Breast epithelium (tissue), 4 donors: ENCODE data around the gene TOMM34. TPM values are rescaled to one million over a fixed set of nuclear protein-coding genes. Genes with fewer than 3 reads are reported as not detected.

Experiments
- DNase-seq, 2 donors: peaks; one replicate each; pipeline ENCODE4 v3.0.0-alpha.2; 2019; ENCODE audit warnings: low spot score in 2 of 2
- H3K27ac ChIP-seq, 2 donors: fragments of 200-600 bp; sonication (generic) in 1 of 2; one replicate each; pipeline ENCODE4 v1.5.1; 2016 to 2019; ENCODE audit warnings: mild to moderate bottlenecking in 1 of 2
- H3K27me3 ChIP-seq, 2 donors: fragments of 200-600 bp; sonication (generic) in 1 of 2; one replicate each; pipeline versions ENCODE4 v1.5.1 to v1.6.0; 2017 to 2019; ENCODE audit warnings: control low read depth in 1 of 2, mild to moderate bottlenecking in 1 of 2
- H3K36me3 ChIP-seq: fragments of 200-600 bp; one replicate; pipeline ENCODE4 v1.5.1; 2019
- H3K4me1 ChIP-seq, 2 donors: fragments of 200-600 bp; sonication (generic); one replicate each; pipeline ENCODE4 v1.5.1; 2016 to 2019; ENCODE audit warnings: control low read depth in 1 of 2
- H3K4me3 ChIP-seq, 3 donors: fragments of 200-600 bp; sonication (generic); 1 replicate in 2 of 3; 2 replicates in 1 of 3; pipeline ENCODE4 v1.5.1; 2016 to 2019; ENCODE audit warnings: mild to moderate bottlenecking in 3 of 3, moderate library complexity in 2 of 3
- H3K9me3 ChIP-seq, 2 donors: fragments of 200-600 bp; sonication (generic) in 1 of 2; one replicate each; pipeline ENCODE4 v1.5.1; 2016 to 2019; ENCODE audit warnings: control low read depth in 1 of 2
- POLR2A ChIP-seq: fragments of 450-650 bp; IDR thresholded peaks from one replicate; pipeline ENCODE4 v1.6.1; 2016; ENCODE audit warnings: antibody characterized with exemption, mild to moderate bottlenecking, moderate library complexity
- POLR2AphosphoS5 ChIP-seq, 3 donors: sonication (generic); formaldehyde crosslinking; IDR thresholded peaks; one replicate each; pipeline ENCODE4 v1.6.1; 2017; ENCODE audit warnings: antibody characterized with exemption in 3 of 3
- intact Hi-C: fragments of 100-400 bp; cut with DNase I; formaldehyde crosslinking; loops from one replicate; pipeline ENCODE4 v1.15.1; 2023; ENCODE audit warnings: low total_unique reads
- total RNA-seq, 3 donors: library from RNA; depleted of rRNA; stranded (reverse); fragments of >200 nt; gene quantifications; one replicate each; pipeline ENCODE4 v1.1.0, GENCODE V29; 2016
- TF ChIP-seq, protein P1 (sequence below), 3 donors: fragments of 450-650 bp; IDR thresholded peaks; one replicate each; pipeline ENCODE4 v1.5.1; 2016 to 2017; ENCODE audit warnings: antibody characterized with exemption in 3 of 3, mild to moderate bottlenecking in 3 of 3, moderate library complexity in 3 of 3

TOMM34 gene
- total RNA-seq, 3 donors from 2014 or later: 14.6 to 21.0 (median 20.3) TPM

DNA sequence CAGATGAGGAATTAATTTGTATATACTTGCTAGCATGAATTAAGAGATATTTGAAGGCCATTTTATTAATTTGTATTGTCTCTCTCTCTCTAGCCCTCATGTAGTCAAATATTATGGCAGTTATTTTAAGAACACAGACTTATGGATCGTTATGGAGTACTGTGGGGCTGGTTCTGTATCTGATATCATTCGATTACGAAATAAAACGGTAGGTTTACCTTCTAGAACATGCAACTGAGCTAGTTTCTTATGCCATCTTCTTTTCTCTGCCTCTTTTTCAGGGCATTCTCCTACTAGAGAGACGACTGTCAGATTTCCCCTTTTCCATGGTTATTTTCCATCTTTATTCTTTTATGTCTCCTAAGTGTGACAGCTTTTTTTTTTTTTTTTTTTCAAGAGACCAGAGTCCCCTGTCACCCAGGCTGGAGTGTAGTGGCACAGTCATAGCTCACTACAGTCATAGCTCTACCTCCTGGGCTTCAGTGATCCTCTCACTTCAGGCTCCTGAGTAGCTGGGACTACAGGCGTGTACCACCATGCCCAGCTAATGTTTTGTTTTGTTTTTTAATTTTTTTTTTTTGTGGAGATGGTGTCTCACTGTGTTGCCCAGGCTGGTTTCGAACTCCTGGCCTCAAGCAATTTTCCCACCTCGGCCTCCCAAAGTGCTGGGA is 21.7 kb upstream of the TOMM34 start:
- Histone ChIP-seq H3K36me3 (no peaks in the 10 kb centered on the region), H3K27me3 (no peaks in the 10 kb centered on the region), H3K9me3 (no peaks in the 10 kb centered on the region), H3K4me1 (peaks cover 0 to 3% of the 10 kb centered on the region in 2 donors), H3K4me3 (no peak overlapping the region), H3K27ac (no peak overlapping the region)
- no peak for TF ChIP-seq POLR2AphosphoS5 (IDR thresholded peaks at IDR 0.05)
- TF ChIP-seq, protein P1, sequence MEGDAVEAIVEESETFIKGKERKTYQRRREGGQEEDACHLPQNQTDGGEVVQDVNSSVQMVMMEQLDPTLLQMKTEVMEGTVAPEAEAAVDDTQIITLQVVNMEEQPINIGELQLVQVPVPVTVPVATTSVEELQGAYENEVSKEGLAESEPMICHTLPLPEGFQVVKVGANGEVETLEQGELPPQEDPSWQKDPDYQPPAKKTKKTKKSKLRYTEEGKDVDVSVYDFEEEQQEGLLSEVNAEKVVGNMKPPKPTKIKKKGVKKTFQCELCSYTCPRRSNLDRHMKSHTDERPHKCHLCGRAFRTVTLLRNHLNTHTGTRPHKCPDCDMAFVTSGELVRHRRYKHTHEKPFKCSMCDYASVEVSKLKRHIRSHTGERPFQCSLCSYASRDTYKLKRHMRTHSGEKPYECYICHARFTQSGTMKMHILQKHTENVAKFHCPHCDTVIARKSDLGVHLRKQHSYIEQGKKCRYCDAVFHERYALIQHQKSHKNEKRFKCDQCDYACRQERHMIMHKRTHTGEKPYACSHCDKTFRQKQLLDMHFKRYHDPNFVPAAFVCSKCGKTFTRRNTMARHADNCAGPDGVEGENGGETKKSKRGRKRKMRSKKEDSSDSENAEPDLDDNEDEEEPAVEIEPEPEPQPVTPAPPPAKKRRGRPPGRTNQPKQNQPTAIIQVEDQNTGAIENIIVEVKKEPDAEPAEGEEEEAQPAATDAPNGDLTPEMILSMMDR (IDR thresholded peaks at IDR 0.05): no peak
- no peak for TF ChIP-seq POLR2A
- DNase-seq: no peak
- intact Hi-C loops: no loop called here

DNA sequence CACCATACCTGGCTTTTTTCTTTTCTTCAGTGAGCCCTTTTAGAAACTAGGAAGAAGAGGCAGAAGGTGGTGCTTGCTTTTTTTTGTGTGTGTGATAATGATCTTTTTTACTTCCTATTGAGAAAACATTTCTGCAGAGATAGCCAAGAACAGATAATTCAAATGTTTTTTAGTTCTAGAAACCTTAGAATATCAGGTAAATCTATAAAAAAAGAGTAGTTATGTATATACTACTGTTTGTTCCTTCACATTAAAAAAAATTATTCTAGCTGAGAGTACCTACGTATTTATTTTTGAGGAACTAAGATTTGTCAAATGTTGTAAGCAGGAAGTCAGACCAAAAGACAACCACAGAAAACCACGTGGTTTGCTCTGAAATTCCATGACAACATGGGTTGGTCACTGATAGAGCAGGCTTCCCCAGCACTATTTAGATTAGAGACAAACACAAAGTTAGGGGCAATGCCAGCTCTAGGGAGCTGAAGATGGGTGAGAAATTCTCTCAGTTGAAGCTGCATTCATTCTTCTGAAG is 19.0 kb upstream of the TOMM34 start:
- Histone ChIP-seq H3K27me3 (no peaks in the 10 kb centered on the region), H3K27ac (peak overlapping the region; percentile 48 to 67), H3K4me1 (peaks cover 0 to 3% of the 10 kb centered on the region in 2 donors), H3K36me3 (no peaks in the 10 kb centered on the region), H3K4me3 (no peak overlapping the region), H3K9me3 (no peaks in the 10 kb centered on the region)
- DNase-seq: no peak
- intact Hi-C loops: no loop called here
- TF ChIP-seq POLR2A (no peak), POLR2AphosphoS5 (IDR thresholded peaks at IDR 0.05) (no peak)

DNA sequence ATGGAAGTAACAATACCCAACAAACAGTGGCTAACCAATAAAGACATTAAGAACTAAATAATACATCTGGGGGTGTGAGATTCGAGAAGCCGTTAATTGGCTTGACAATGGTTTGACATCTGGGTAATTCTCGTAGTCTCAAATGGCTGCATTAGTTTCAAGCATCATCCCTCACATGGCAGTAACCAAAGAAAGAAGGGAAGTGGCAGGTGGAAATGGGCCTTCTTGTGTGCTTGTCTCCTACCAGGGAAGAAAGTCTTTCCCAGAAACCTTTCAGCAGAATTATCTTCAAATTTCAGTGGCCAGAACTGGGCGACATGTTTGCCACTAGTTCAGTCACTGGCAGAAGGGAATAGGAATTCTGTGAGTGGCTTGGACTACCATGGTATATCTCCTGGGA is 16.5 kb upstream of the TOMM34 start:
- no peak for DNase-seq
- H3K4me3 ChIP-seq: no peak overlapping the region
- H3K27me3 ChIP-seq: no peaks in the 10 kb centered on the region
- H3K27ac ChIP-seq: no peak overlapping the region
- intact Hi-C loops: no loop called here
- no peaks in the 10 kb centered on the region for H3K36me3 ChIP-seq
- H3K9me3 ChIP-seq: no peaks in the 10 kb centered on the region
- peaks cover 0 to 3% of the 10 kb centered on the region in 2 donors for H3K4me1 ChIP-seq
- TF ChIP-seq POLR2A: no peak
- TF ChIP-seq, protein P1 (IDR thresholded peaks at IDR 0.05): no peak
- TF ChIP-seq POLR2AphosphoS5 (IDR thresholded peaks at IDR 0.05): no peak

DNA sequence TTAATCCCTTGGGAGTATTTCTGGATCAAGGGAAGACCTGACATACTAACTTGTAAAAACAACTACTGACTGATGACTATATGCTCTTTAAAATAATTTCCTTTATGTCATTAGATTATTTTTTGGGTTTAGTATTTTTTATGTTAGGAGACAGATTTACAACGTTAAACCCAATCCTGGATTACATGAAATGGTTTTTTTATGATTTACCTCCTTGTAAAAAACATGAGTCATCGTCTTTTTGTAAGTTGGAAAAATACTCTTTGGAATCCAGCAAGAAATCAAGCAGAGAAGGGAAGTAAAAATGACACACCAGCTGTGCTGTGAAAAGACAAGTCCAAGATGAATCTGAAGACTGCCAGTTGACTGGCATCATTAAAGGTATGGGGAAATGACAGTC is 12.9 kb upstream of the TOMM34 start:
- intact Hi-C loops: no loop called here

GRCh38 chr20:44970243-44970757 is 10.1 kb upstream of the TOMM34 start:
- no peak for DNase-seq
- intact Hi-C loops: no loop called here
- no peaks in the 10 kb centered on the region for H3K36me3 ChIP-seq
- H3K4me3 ChIP-seq: no peak overlapping the region
- no peak overlapping the region for H3K27ac ChIP-seq
- no peaks in the 10 kb centered on the region for H3K9me3 ChIP-seq
- peaks cover 0 to 18% of the 10 kb centered on the region in 2 donors for H3K4me1 ChIP-seq
- H3K27me3 ChIP-seq: no peaks in the 10 kb centered on the region
- TF ChIP-seq, protein P1 (IDR thresholded peaks at IDR 0.05): no peak
- no peak for TF ChIP-seq POLR2AphosphoS5 (IDR thresholded peaks at IDR 0.05)
- TF ChIP-seq POLR2A: no peak

More for the DNA sequence above, 12.9 kb upstream of the TOMM34 start:
- no peak for DNase-seq
- Histone ChIP-seq H3K27ac (no peak overlapping the region), H3K27me3 (no peaks in the 10 kb centered on the region), H3K36me3 (no peaks in the 10 kb centered on the region), H3K4me1 (no peaks in the 10 kb centered on the region), H3K4me3 (no peak overlapping the region), H3K9me3 (no peaks in the 10 kb centered on the region)
- TF ChIP-seq, protein P1 (IDR thresholded peaks at IDR 0.05): no peak
- no peak for TF ChIP-seq POLR2A
- no peak for TF ChIP-seq POLR2AphosphoS5 (IDR thresholded peaks at IDR 0.05)
